ENCODE data around the gene PDPR. TPM values are rescaled to one million over a fixed set of nuclear protein-coding genes. Genes with fewer than 3 reads are reported as not detected.
"Not testable (repeated sequence)": the region's sequence is repeated elsewhere in the genome, so short reads cannot be mapped to it uniquely, and the experiment has no call there.

PDPR gene
- polyA plus RNA-seq, 1 donor from 2014 or later: 12.3 TPM

DNA sequence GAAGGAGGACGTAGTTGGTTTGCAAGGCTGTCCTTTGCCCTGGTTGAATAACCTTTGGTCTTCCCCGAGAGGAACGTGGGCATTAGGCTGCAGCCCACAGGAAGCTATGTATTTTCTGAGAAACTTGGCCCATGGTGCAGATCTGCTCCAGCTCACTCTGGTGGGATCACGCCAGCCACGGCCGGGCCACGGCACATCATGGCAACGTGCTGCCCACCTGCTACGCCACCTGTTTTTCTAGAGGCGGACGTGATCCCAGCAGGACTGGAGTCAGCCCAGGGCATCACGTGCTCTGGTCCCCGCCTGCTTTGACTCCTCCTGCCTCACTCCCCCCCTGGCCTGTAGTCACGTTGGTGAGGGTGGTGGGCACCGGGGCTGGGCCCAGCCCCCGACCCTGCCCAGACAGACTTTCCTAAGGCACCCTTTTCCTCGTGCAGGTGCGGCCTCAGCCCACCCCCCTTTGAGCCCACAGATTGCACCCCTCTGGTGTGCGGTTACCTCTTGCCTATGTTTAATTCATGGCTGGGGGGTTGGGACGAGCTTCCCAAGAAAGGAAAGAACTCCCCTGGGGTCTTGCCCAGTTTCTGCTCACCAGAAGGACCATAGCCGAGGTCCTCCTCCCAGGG lies 59.2 kb downstream of the PDPR start, which contains the start of gene CLEC18C:
Gene CLEC18C (plus strand): TSS at position 576 of the 626 bp plus-strand sequence. CDS start 492 bp downstream, outside the sequence.
- not testable (repeated sequence) for H3K27me3 ChIP-seq (ENCODE audit: insufficient read depth, low read depth, low read length); H3K27ac ChIP-seq (ENCODE audit: low read length); H3K36me3 ChIP-seq (ENCODE audit: insufficient read depth, low read length); H3K9ac ChIP-seq (ENCODE audit: low read length); H3F3A ChIP-seq (ENCODE audit: insufficient read depth, low read length, poor library complexity, severe bottlenecking); H3K9me2 ChIP-seq (ENCODE audit: insufficient read depth, low read length); H4K20me1 ChIP-seq (ENCODE audit: insufficient read depth); H2AFZ ChIP-seq (ENCODE audit: low read depth, low read length); H3K4me2 ChIP-seq (ENCODE audit: low read length); H3K79me2 ChIP-seq (replicated peaks; ENCODE audit: insufficient read depth, low read length); H3K9me3 ChIP-seq (ENCODE audit: low read length); H3K4me3 ChIP-seq (ENCODE audit: low read length)

DNA sequence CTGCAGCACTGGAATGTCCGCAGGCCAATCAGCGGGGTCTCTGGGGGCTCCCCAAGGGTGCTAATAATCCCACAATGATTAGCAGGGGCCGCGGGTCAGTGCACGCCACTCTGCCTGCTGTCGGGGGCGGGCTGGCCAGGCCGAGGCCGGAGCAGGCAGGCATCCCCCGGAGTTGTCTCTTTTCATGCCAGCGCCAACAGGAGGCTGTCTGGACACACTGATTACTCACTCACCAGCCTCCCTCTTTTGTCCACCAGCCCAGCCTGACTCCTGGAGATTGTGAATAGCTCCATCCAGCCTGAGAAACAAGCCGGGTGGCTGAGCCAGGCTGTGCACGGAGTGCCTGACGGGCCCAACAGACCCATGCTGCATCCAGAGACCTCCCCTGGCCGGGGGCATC lies 59.8 kb downstream of the PDPR start:
- H2AFZ ChIP-seq (ENCODE audit: low read depth, low read length); H3K36me3 ChIP-seq (ENCODE audit: insufficient read depth, low read length); H4K20me1 ChIP-seq (ENCODE audit: insufficient read depth); H3K4me2 ChIP-seq (ENCODE audit: low read length); H3K9ac ChIP-seq (ENCODE audit: low read length); H3K9me2 ChIP-seq (ENCODE audit: insufficient read depth, low read length); H3K9me3 ChIP-seq (ENCODE audit: low read length); H3K79me2 ChIP-seq (replicated peaks; ENCODE audit: insufficient read depth, low read length); H3K4me3 ChIP-seq (ENCODE audit: low read length); H3K27ac ChIP-seq (ENCODE audit: low read length); H3K27me3 ChIP-seq (ENCODE audit: insufficient read depth, low read depth, low read length); H3F3A ChIP-seq (ENCODE audit: insufficient read depth, low read length, poor library complexity, severe bottlenecking): not testable (repeated sequence)

DNA sequence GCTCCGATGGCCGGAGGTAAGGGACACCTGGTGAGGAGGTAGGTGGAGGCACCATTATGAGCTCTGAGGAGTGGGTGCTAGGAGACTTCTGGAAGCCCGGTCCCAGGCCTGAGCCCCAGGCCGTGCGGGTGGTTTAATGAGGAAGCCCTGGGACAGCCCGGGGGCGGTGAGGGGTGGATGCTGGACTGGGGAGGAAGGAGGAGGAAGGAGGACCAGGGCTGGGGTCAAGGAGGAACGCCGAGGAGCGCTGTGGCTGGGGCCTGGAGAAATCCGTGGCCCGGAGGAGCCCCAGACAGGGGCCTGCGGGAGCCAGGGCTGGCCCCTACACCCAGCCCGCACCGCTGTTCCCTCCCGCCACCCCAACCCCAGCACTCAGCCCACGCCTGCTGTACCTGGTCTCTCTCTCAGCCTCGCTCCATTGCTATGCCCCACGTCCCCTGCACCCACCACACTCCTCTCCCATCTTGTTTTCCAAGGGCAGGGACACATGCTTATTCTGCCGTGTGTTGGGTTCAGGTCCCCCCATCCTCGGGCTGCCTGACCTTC lies 60.3 kb downstream of the PDPR start:
- not testable (repeated sequence) for H3K36me3 ChIP-seq (ENCODE audit: insufficient read depth, low read length); H2AFZ ChIP-seq (ENCODE audit: low read depth, low read length); H4K20me1 ChIP-seq (ENCODE audit: insufficient read depth); H3F3A ChIP-seq (ENCODE audit: insufficient read depth, low read length, poor library complexity, severe bottlenecking); H3K9ac ChIP-seq (ENCODE audit: low read length); H3K79me2 ChIP-seq (replicated peaks; ENCODE audit: insufficient read depth, low read length); H3K4me2 ChIP-seq (ENCODE audit: low read length); H3K9me2 ChIP-seq (ENCODE audit: insufficient read depth, low read length); H3K9me3 ChIP-seq (ENCODE audit: low read length); H3K27ac ChIP-seq (ENCODE audit: low read length); H3K4me3 ChIP-seq (ENCODE audit: low read length); H3K27me3 ChIP-seq (ENCODE audit: insufficient read depth, low read depth, low read length)

DNA sequence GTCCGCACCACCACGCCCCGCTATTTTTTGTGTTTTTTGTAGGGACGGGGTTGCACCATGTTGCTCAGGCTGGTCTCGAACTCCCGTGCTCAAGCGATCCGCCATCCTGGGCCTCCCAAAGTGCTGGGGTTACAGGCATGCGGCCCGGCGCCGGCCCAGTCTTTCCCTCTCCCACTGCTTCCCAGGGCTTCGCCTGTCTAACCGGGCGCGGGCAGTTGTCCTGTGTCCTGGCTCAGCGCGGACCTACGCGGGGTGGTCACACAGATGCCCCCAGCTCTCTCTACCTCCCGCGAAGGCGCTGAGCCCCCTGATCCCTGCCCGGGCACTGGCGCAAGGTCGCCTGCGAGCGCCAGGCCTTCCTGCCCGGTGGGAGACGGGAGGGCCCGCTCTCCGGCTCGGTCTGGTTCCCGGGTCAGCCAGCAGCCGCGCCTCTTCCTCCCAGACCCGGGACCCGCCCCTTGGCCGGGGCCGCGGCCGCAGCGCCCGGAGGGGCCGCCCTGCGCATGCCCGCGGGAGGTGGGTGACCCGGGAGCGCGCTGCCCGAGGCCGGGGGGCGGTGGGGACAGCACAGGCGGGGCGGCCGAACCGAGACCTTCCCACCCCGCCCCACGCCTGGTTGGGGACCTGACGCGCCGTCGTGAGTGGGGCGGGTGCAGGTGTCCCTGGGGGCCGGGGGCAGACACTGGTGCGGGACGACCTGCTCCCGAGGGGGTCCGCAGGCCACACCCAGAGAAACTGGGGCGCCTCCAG lies 73.9 kb downstream of the PDPR start:
- not testable (repeated sequence) for H3K4me3 ChIP-seq (ENCODE audit: low read length); H3K9ac ChIP-seq (ENCODE audit: low read length); H2AFZ ChIP-seq (ENCODE audit: low read depth, low read length)

DNA sequence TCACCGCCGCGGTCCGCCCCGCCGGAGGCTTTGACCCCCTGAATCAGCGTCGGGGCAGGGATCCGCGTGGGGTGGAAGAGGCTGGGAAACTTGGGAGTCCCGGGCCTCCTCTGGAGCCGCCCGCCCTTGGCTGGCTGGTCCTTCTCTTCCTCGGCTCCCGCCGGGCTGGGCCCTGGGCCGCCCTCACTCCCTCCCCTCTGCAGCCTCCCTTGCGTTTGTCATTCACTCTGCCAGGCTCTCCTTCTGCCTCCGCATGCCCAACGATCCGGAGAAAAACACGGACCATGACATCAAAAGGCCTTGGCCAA lies 74.4 kb downstream of the PDPR start:
- H4K20me1 ChIP-seq (ENCODE audit: insufficient read depth); H3K9me2 ChIP-seq (ENCODE audit: insufficient read depth, low read length); H3K79me2 ChIP-seq (replicated peaks; ENCODE audit: insufficient read depth, low read length); H3K4me3 ChIP-seq (ENCODE audit: low read length); H3K27me3 ChIP-seq (ENCODE audit: insufficient read depth, low read depth, low read length); H3K4me2 ChIP-seq (ENCODE audit: low read length); H3K9ac ChIP-seq (ENCODE audit: low read length); H3K9me3 ChIP-seq (ENCODE audit: low read length); H3K36me3 ChIP-seq (ENCODE audit: insufficient read depth, low read length); H3K27ac ChIP-seq (ENCODE audit: low read length); H3F3A ChIP-seq (ENCODE audit: insufficient read depth, low read length, poor library complexity, severe bottlenecking); H2AFZ ChIP-seq (ENCODE audit: low read depth, low read length): not testable (repeated sequence)

More for the DNA sequence above, 73.9 kb downstream of the PDPR start:
- H3K4me2 ChIP-seq (ENCODE audit: low read length); H3K36me3 ChIP-seq (ENCODE audit: insufficient read depth, low read length); H3K9me2 ChIP-seq (ENCODE audit: insufficient read depth, low read length); H4K20me1 ChIP-seq (ENCODE audit: insufficient read depth); H3F3A ChIP-seq (ENCODE audit: insufficient read depth, low read length, poor library complexity, severe bottlenecking); H3K27me3 ChIP-seq (ENCODE audit: insufficient read depth, low read depth, low read length); H3K79me2 ChIP-seq (replicated peaks; ENCODE audit: insufficient read depth, low read length); H3K9me3 ChIP-seq (ENCODE audit: low read length); H3K27ac ChIP-seq (ENCODE audit: low read length): not testable (repeated sequence)

DNA sequence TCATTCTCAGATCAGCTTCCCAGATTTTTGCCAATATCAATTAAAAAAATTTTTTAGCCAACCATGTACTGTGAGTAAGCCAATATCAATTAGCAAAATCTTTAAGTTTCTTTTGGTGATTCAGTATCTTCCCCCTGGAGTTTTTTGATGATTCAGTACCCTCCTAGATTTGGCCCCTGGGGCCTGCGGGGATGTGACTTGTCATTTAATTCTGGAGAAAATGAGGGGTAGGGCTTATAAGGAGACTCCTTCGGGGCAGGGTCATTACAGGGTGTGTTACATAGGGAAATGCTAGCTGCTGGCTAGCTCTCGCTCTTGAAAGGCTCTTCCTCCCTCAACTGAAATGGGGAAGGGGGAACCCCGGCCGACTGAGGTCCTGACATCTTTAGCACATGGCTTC lies 76.4 kb downstream of the PDPR start:
- not testable (repeated sequence) for H4K20me1 ChIP-seq (ENCODE audit: insufficient read depth); H3K27ac ChIP-seq (ENCODE audit: low read length); H3F3A ChIP-seq (ENCODE audit: insufficient read depth, low read length, poor library complexity, severe bottlenecking); H3K27me3 ChIP-seq (ENCODE audit: insufficient read depth, low read depth, low read length); H3K9me3 ChIP-seq (ENCODE audit: low read length); H3K4me2 ChIP-seq (ENCODE audit: low read length); H3K9ac ChIP-seq (ENCODE audit: low read length); H3K4me3 ChIP-seq (ENCODE audit: low read length); H3K36me3 ChIP-seq (ENCODE audit: insufficient read depth, low read length); H3K9me2 ChIP-seq (ENCODE audit: insufficient read depth, low read length); H2AFZ ChIP-seq (ENCODE audit: low read depth, low read length); H3K79me2 ChIP-seq (replicated peaks; ENCODE audit: insufficient read depth, low read length)

DNA sequence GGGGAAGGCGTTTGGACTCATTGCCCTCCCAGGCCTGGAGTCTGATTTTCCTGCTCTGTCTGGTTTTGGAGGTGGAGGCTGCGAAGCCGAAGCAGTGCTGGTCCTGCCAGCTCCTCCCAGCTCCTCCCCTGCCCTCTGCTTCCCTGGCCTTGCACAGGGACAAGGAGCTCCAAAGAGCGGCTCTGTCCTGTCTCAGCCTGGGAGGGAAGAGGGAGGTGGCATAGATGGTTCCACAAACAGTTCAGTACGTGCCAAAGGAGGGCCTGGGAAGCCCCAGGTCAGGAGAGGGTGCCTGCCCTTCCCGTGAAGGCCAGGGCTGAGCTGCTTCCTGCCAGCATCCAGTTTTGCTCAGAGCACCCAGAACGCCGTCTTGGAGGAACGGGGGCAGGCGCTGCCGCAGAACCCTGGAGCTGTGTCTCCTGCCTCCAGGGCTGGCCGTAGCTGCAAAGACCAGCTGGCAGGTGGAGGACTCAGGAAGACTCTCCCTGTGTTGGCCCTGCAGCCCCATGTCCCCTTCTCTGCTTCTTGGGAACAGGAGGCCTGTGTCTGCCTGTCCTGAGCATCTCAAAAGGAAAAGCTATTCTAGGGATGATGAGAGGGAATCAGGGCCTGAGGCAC lies 82.7 kb downstream of the PDPR start:
- H2AFZ ChIP-seq (ENCODE audit: low read depth, low read length); H3K27me3 ChIP-seq (ENCODE audit: insufficient read depth, low read depth, low read length); H3F3A ChIP-seq (ENCODE audit: insufficient read depth, low read length, poor library complexity, severe bottlenecking); H3K27ac ChIP-seq (ENCODE audit: low read length); H3K9ac ChIP-seq (ENCODE audit: low read length); H3K9me2 ChIP-seq (ENCODE audit: insufficient read depth, low read length); H3K79me2 ChIP-seq (replicated peaks; ENCODE audit: insufficient read depth, low read length); H3K4me2 ChIP-seq (ENCODE audit: low read length); H3K36me3 ChIP-seq (ENCODE audit: insufficient read depth, low read length); H4K20me1 ChIP-seq (ENCODE audit: insufficient read depth); H3K4me3 ChIP-seq (ENCODE audit: low read length); H3K9me3 ChIP-seq (ENCODE audit: low read length): not testable (repeated sequence)

DNA sequence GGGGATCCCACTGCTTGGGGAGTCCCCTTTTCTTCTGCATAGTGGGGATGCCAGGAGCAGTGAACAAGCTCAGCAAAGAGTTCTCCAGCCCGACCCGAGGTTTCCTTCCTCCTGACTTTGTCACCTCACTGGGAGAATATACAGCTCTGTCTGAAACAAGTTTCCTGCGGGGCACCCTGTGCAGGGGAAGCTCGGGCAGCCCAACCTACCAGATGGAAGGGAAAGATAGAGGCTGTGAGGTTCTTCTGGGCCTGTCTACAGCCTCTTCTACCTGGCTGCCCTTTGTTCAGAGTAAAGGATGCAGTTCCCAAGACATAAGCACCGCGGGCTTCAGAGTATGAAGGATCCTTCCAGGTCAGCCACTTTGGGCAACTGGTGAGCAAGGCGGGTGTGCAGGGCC lies 83.5 kb downstream of the PDPR start:
- H3K9ac ChIP-seq (ENCODE audit: low read length); H3K9me2 ChIP-seq (ENCODE audit: insufficient read depth, low read length); H3K27me3 ChIP-seq (ENCODE audit: insufficient read depth, low read depth, low read length); H4K20me1 ChIP-seq (ENCODE audit: insufficient read depth); H3K79me2 ChIP-seq (replicated peaks; ENCODE audit: insufficient read depth, low read length); H3K4me3 ChIP-seq (ENCODE audit: low read length); H3K36me3 ChIP-seq (ENCODE audit: insufficient read depth, low read length); H3F3A ChIP-seq (ENCODE audit: insufficient read depth, low read length, poor library complexity, severe bottlenecking); H3K27ac ChIP-seq (ENCODE audit: low read length); H2AFZ ChIP-seq (ENCODE audit: low read depth, low read length); H3K9me3 ChIP-seq (ENCODE audit: low read length); H3K4me2 ChIP-seq (ENCODE audit: low read length): not testable (repeated sequence)

Data from neural cell (in vitro differentiated cells).